ENCODE results near the gene MRPS17.

MRPS17 gene

DNA sequence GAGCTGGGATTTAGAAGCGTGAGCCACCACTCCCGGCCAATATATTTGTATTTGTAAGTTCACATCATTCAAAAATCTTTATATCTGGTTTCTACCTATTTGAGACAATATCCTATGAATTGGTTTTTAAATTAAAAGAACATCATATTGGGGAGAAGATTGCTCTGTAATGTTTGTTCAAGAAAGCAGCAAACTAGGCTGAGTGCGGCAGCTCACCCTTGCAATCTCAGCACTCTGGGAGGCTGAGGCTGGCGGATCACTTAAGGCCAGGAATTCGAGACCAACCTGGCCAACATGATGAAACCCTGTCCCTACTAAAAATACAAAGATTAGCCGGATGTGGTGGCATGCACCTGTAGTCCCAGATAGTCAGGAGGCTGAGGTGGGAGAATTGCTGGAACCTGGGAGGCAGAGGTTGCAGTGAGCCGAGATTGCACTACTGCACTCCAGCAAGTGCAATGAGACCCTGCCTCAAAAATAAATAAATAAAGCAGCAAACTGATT lies 22.1 kb downstream of the MRPS17 start:
- no peak for DNase-seq

DNA sequence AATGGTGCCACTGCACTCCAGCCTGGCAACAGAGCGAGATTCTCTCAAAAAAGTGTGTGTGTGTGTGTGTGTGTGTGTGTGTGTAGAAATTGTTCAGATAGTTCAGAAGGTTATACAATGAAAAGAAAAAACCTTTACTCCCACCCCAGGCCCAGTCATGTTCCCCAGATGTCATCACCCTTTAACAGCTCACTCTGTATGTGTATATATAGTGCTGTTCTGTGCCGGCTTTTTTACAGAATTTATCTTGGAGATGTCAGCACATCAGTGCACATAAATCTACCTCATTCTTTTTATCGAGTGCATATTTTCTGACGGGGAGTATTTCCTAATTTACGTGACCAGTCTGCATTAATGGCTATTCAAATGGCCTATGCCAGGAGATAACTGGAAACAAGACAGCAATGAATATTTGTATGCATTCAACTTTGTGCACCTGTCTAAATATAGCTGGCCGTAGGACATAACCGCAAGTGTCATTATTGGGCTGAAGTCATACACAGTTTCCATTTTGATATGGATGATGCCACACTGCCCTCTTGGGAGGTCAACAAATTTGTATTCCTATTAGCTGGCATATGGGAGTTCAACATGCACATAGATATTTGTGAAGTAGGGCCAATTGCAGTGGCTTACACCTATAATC lies 24.4 kb downstream of the MRPS17 start:
- no peak for DNase-seq

DNA sequence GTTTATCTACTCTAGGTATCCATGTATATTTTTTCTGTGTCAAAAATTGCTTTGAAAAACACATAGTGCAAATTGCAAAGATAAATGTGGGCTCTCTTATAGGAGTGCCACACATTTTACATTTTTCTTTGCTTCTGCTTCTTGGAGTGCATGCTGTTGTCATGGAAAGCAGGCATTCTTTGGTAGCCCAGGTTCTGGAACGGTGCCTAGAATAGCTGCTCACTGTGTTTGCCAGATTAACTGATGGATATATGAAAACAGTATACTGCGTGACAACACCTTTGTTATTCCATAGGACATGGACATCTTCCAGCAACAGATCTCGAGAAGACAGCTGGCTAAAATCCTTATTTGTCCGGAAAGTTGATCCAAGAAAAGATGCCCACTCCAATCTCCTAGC lies 26.2 kb downstream of the MRPS17 start:
- no peak for DNase-seq

DNA sequence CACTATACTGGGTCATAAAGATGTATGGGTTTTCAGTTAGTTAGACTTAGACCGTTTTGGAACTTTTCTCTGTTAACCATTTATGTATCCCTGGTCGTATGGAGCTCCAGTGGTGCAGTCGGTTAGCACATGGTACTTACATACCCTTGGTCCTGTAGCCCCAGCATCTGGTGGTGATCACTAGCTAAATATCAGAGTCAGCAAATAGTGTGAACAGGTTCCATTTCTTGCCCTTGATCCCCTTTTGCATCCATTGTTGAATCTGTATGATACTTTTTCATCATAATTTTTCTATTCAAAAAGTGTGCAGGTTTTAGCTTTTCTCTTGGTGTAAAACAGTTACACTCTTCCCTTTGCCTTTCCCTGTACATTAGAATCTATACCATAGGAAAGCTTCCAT lies 28.6 kb downstream of the MRPS17 start:
- no peak for DNase-seq

DNA sequence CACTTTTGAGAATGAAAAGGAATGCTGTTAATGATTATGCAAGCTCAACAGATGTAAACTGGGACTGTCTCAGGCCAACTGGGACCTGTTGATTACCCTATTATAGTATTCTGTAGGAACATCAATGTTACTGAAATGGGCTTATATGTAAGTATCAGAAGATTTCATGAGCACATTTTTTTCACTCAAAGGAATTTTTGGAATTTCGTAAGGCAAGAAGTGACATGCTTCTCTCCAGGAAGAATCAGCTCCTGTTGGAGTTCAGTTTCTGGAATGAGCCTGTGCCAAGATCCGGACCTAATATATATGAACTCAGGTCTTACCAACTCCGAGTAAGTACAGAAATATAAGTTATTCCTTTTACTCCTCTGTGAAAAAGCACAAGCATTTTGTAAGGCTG lies 31.9 kb downstream of the MRPS17 start:
- DNase-seq, result no peak

DNA sequence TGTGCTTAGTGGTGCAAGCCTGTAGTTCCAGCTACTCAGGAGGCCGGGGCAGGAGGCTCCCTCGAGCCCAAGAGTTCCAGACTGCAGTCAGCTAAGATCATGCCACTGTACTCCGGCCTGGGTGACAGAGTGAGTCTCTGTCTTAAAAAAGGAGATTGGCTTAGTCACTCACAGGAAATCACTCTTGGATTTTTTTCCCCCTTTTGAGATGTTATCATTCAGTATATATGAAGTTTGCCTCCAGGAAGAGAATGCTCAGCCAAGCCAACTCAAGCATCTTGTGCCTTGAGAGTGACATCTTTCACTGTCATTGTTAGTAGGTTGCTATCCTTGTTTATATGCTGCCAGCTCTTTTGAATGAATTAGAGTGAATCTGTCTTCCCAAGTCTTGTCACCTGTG lies 40.7 kb downstream of the MRPS17 start:
- DNase-seq, result no peak

DNA sequence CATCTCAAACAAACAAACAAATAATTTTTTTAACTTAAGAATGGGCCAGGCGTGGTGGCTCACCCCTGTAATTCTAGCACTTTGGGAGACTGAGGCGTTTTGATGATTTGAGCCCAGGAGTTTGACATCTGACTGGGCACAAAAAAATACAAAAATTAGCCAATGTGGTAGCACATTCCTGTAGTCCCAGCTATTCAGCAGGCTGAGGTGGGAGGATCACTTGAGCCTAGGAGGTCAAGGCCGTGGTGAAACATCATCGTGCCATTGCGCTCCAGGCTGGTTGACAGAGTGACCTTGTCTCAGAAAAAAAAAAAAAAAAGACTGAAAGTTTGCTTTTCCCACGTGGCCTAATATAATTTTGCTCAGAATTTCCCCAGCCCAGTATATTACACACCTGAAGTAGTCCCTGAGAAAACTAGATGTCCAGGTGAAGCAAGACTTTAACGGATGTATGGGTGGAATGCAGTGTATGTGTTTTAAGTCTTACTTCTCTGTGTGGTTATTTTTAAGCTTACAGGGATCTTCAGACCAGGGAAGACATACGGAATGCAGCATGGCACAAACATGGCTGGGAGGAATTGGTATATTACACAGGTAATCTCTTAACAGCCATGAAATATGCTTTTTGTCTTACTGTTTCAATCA lies 45.3 kb downstream of the MRPS17 start:
- DNase-seq, result no peak

DNA sequence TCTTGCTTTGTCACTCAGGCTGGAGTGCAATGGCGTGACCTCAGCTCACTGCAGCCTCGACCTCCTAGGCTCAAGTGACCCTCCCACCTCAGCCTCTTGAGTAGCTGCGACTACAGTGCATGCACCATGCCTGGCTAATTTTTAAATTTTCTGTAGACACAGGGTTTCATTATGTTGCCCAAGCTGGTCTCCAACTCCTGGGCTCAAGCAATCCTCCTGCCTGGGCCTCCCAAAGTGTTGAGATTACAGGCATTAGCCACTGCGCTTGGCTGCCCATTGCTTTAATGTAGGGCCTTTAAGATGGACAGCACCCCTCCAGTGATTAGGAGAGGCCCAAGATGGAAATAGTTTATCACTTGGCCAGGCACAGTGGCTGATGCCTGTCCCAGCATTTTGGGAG lies 52.1 kb downstream of the MRPS17 start:
- DNase-seq, result no peak
